PFSK-1 (cell line): ENCODE data around the gene EXPH5.

Source experiments
- FOXP2 ChIP-seq: optimal IDR thresholded peaks from 2 replicates; pipeline ENCODE3; 2011; ENCODE audit warnings: borderline replicate concordance, control low read depth, inconsistent platforms; ENCODE audit not compliant: insufficient read depth; ENCODE audit errors: extremely low read length, extremely low read depth
- POLR2AphosphoS5 ChIP-seq: IDR thresholded peaks from 2 replicates; pipeline ENCODE4 v1.6.1; 2012; ENCODE audit warnings: low read depth, mild to moderate bottlenecking, control low read depth, low read length, moderate library complexity
- SIN3A ChIP-seq: IDR thresholded peaks from 2 replicates; pipeline ENCODE4 v1.6.1; 2012; ENCODE audit warnings: mild to moderate bottlenecking, low read length, moderate library complexity, borderline replicate concordance; ENCODE audit not compliant: insufficient read depth
- TAF1 ChIP-seq: IDR thresholded peaks from 2 replicates; pipeline ENCODE4 v1.6.1; 2012; ENCODE audit warnings: low read length, control low read depth, borderline replicate concordance; ENCODE audit not compliant: insufficient read depth
- TF ChIP-seq, protein P1 (sequence below), 2 experiments: IDR thresholded peaks; 2 replicates each; pipeline versions ENCODE4 v1.6.1 to v1.8.0; 2011 to 2012; ENCODE audit warnings: low read depth in 2 of 2, low read length in 2 of 2, control low read depth in 1 of 2, inconsistent platforms in 1 of 2, mild to moderate bottlenecking in 1 of 2, moderate library complexity in 1 of 2; ENCODE audit not compliant: insufficient read depth in 1 of 2

The EXPH5 gene

DNA sequence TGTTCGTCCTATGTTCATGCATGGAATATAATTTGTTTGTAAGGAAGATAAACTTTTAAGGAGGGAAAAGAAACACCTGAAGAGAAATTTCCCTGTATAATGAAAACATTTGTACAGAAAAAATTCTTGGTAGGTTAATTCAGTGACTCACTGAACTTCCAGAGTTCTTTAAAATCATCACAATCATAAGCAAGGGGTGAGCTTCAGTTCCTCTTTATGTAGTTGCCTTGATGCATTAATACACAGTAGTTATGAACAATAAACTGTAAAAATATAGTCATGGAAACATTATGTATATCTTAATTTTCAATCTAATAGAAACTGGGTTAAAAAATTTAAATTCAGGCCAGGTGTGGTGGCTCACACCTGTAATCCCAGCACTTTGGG, 125.1 kb downstream of the EXPH5 start:
- TF ChIP-seq FOXP2 (no peak), SIN3A (no peak), POLR2AphosphoS5 (no peak), TAF1 (no peak)
- TF ChIP-seq, protein P1, sequence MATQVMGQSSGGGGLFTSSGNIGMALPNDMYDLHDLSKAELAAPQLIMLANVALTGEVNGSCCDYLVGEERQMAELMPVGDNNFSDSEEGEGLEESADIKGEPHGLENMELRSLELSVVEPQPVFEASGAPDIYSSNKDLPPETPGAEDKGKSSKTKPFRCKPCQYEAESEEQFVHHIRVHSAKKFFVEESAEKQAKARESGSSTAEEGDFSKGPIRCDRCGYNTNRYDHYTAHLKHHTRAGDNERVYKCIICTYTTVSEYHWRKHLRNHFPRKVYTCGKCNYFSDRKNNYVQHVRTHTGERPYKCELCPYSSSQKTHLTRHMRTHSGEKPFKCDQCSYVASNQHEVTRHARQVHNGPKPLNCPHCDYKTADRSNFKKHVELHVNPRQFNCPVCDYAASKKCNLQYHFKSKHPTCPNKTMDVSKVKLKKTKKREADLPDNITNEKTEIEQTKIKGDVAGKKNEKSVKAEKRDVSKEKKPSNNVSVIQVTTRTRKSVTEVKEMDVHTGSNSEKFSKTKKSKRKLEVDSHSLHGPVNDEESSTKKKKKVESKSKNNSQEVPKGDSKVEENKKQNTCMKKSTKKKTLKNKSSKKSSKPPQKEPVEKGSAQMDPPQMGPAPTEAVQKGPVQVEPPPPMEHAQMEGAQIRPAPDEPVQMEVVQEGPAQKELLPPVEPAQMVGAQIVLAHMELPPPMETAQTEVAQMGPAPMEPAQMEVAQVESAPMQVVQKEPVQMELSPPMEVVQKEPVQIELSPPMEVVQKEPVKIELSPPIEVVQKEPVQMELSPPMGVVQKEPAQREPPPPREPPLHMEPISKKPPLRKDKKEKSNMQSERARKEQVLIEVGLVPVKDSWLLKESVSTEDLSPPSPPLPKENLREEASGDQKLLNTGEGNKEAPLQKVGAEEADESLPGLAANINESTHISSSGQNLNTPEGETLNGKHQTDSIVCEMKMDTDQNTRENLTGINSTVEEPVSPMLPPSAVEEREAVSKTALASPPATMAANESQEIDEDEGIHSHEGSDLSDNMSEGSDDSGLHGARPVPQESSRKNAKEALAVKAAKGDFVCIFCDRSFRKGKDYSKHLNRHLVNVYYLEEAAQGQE (IDR thresholded peaks at IDR 0.05; ENCODE audit: insufficient read depth in 1 of 2, low read depth in 2 of 2, low read length in 2 of 2) = no peak

- TF ChIP-seq TAF1 = peak; percentile 70; the same call in 1 of the 2 replicates
- TF ChIP-seq POLR2AphosphoS5 = peak; percentile 99
- TF ChIP-seq SIN3A = peak; percentile 77; the same call in 1 of the 2 replicates
- TF ChIP-seq, protein P1 (IDR thresholded peaks at IDR 0.05; ENCODE audit: insufficient read depth in 1 of 2, low read depth in 2 of 2, low read length in 2 of 2) = peak in 1 of 2 experiments; percentile 47; a peak in 1 of 4 replicates
- peak; percentile 36 for TF ChIP-seq FOXP2
Observed at GRCh38 chr11:108467091-108467823, 126.3 kb downstream of the EXPH5 start, which contains the start of gene C11orf65. C11orf65 (minus strand) TSS chr11:108467529; CDS start chr11:108461559, 5,970 bp downstream.

GRCh38 chr11:108466405-108466804, 127.2 kb downstream of the EXPH5 start:
- TF ChIP-seq SIN3A (no peak), POLR2AphosphoS5 (no peak), TAF1 (no peak), FOXP2 (no peak)
- TF ChIP-seq, protein P1 (IDR thresholded peaks at IDR 0.05; ENCODE audit: insufficient read depth in 1 of 2, low read depth in 2 of 2, low read length in 2 of 2) = no peak
